Upper lobe of left lung (tissue), 4 donors: Measurements from ENCODE around the gene CRACDL.

ENCODE experiments used
- CTCF ChIP-seq, 6 experiments: fragments of 450-650 bp in 4 of 6; fragments of 200-600 bp in 2 of 6; sonication (generic) in 2 of 6; IDR thresholded peaks; one replicate each; pipeline ENCODE4 v1.5.1; 2016 to 2019; ENCODE audit warnings: antibody characterized with exemption in 6 of 6
- EP300 ChIP-seq, 4 donors: sonication (generic); formaldehyde crosslinking; IDR thresholded peaks; one replicate each; pipeline ENCODE4 v1.5.1; 2017; ENCODE audit warnings: antibody characterized with exemption in 4 of 4, control low read depth in 2 of 4
- POLR2A ChIP-seq, 4 donors: fragments of 450-650 bp; IDR thresholded peaks; one replicate each; pipeline ENCODE4 v1.5.1; 2016 to 2017; ENCODE audit warnings: antibody characterized with exemption in 4 of 4, mild to moderate bottlenecking in 2 of 4
- POLR2AphosphoS5 ChIP-seq, 2 donors: sonication (generic); formaldehyde crosslinking; IDR thresholded peaks; one replicate each; pipeline ENCODE4 v1.5.1; 2017; ENCODE audit warnings: antibody characterized with exemption in 2 of 2

DNA sequence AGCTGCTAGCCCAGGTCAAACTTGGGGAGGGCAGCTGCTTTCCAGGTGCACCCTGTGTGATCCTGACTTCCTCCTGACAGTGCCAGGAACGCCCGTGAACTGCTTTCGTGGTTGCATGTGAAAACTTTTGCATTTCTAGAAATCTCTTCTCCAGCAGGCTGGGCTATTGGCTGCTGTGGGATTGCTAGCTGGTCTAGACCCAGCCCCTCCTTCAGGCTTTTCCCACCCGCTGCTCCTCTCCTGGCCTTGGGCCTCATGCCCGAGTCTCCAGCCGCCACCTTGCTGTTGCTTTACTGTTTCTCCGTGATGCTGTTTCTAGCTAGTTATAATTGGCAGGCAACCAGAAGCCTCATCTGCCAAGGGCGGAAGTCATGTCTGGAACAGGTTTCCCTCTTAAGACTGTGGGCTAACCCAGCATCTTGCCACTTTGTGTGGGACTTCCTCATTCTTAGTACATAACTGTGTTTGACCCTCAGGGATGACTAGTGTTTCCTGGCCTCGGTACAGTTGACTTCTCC is 178.1 kb downstream of the CRACDL start:
- TF ChIP-seq CTCF (IDR thresholded peaks at IDR 0.05) (no peak), POLR2A (IDR thresholded peaks at IDR 0.05) (peak in 1 of 4 donors; percentile 23), POLR2AphosphoS5 (IDR thresholded peaks at IDR 0.05) (peak; percentile 76 to 93), EP300 (IDR thresholded peaks at IDR 0.05) (peak in 2 of 4 donors; percentile 54 to 69)
